Glomerular visceral epithelial cell (primary cell): ENCODE measurements around the gene AHCTF1.
A peak's percentile ranks its signal among the peaks of the same experiment; 100 is the strongest.
"Not testable (repeated sequence)": the region's sequence is repeated elsewhere in the genome, so short reads cannot be mapped to it uniquely, and the experiment has no call there.

Source experiments
- DNase-seq: peaks from one replicate; pipeline ENCODE4 v3.0.0-alpha.2; 2016; ENCODE audit errors: extremely low spot score

The AHCTF1 gene

GRCh38 chr1:246923482-246923881, 8.3 kb downstream of the AHCTF1 start:
- peak; percentile 49 for DNase-seq

GRCh38 chr1:246921481-246921880, 10.3 kb downstream of the AHCTF1 start:
- no peak for DNase-seq

- DNase-seq = no peak
Observed at GRCh38 chr1:246919902-246920301, 11.8 kb downstream of the AHCTF1 start.

- not testable (repeated sequence) for DNase-seq
Observed at GRCh38 chr1:246916026-246916923, 15.5 kb downstream of the AHCTF1 start.

GRCh38 chr1:246907472-246907871, 24.3 kb downstream of the AHCTF1 start:
- DNase-seq = peak; percentile 28

- no peak for DNase-seq
Observed at GRCh38 chr1:246906833-246907232, 24.9 kb downstream of the AHCTF1 start.

GRCh38 chr1:246901874-246902273, 29.9 kb downstream of the AHCTF1 start:
- no peak for DNase-seq

- no peak for DNase-seq
Observed at GRCh38 chr1:246897302-246897701, 34.4 kb downstream of the AHCTF1 start.

GRCh38 chr1:246893191-246893939, 38.4 kb downstream of the AHCTF1 start:
- DNase-seq = no peak

- no peak for DNase-seq
Observed at GRCh38 chr1:246891105-246891504, 40.6 kb downstream of the AHCTF1 start.

GRCh38 chr1:246888522-246888921, 43.2 kb downstream of the AHCTF1 start:
- no peak for DNase-seq

- DNase-seq = not testable (repeated sequence)
Observed at GRCh38 chr1:246885389-246885788, 46.4 kb downstream of the AHCTF1 start.

- DNase-seq = no peak
Observed at GRCh38 chr1:246878551-246878950, 53.2 kb downstream of the AHCTF1 start.

GRCh38 chr1:246876431-246876830, 55.3 kb downstream of the AHCTF1 start:
- DNase-seq = no peak

- DNase-seq = peak; percentile 12
Observed at GRCh38 chr1:246875041-246876026, 56.4 kb downstream of the AHCTF1 start.

- no peak for DNase-seq
Observed at GRCh38 chr1:246865921-246866320, 65.8 kb downstream of the AHCTF1 start.

- not testable (repeated sequence) for DNase-seq
Observed at GRCh38 chr1:246863791-246864190, 68.0 kb downstream of the AHCTF1 start.

- DNase-seq = peak; percentile 33
Observed at GRCh38 chr1:246860401-246860800, 71.3 kb downstream of the AHCTF1 start.

- no peak for DNase-seq
Observed at GRCh38 chr1:246856371-246856770, 75.4 kb downstream of the AHCTF1 start.

GRCh38 chr1:246850640-246851039, 81.1 kb downstream of the AHCTF1 start:
- DNase-seq = not testable (repeated sequence)

GRCh38 chr1:246843876-246844275, 87.9 kb downstream of the AHCTF1 start:
- DNase-seq = no peak

- not testable (repeated sequence) for DNase-seq
Observed at GRCh38 chr1:246840761-246841160, 91.0 kb downstream of the AHCTF1 start.
